A549 (cell line): ENCODE measurements around the gene SRF. TPM values are rescaled to one million over a fixed set of nuclear protein-coding genes. Genes with fewer than 3 reads are reported as not detected.

Experiments
- ATAC-seq, 2 experiments: fragments of 200-7000 bp in 1 of 2; fragments of >200 bp in 1 of 2; cut with Nextera tagmentation in 1 of 2; cut with Tn5 transposase in 1 of 2; 3 replicates each; pipeline versions ENCODE4 v1.8.0 to v1.9.1; 2018 to 2020; ENCODE audit warnings: mild to moderate bottlenecking in 1 of 2, moderate library complexity in 1 of 2
- CTCF ChIA-PET: fragments of 300-600 bp; sonication (Branson Sonifier 250); formaldehyde crosslinking; extraction: SDS; loops from one replicate; lab custom pipeline; 2021; ENCODE audit warnings: antibody characterized with exemption, inconsistent platforms; lab: Yijun Ruan, JAX
- POLR2A ChIA-PET: fragments of 350-600 bp; formaldehyde crosslinking; extraction: SDS; loops from one replicate; lab custom pipeline; 2021; ENCODE audit warnings: antibody characterized with exemption, inconsistent platforms; lab: Yijun Ruan, JAX
- DNase-seq, 2 experiments: peaks; one replicate each; pipeline versions ENCODE4 v3.0.0 to v3.0.0-alpha.2; 2011 to 2016; ENCODE audit warnings: low read depth in 1 of 2, low spot score in 1 of 2
- FAIRE-seq: peaks from 2 replicates; lab custom pipeline; 2011; peaks lifted over from hg19 to GRCh38; lab: Jason Lieb, UNC
- H3K27ac ChIP-seq, 2 experiments: fragments of >200 bp; sonication (Bioruptor Twin); formaldehyde crosslinking; 3 replicates each; pipeline ENCODE4 v1.5.1; 2016 to 2017
- H3K4me1 ChIP-seq: fragments of >200 bp; sonication (Bioruptor Twin); formaldehyde crosslinking; 3 replicates; pipeline ENCODE4 v1.6.1; 2016
- H3K4me2 ChIP-seq: fragments of >200 bp; sonication (Bioruptor Twin); formaldehyde crosslinking; 3 replicates; pipeline ENCODE4 v1.6.1; 2016
- H3K4me3 ChIP-seq: fragments of >200 bp; sonication (Bioruptor Twin); formaldehyde crosslinking; 3 replicates; pipeline ENCODE4 v1.5.1; 2016
- H3K9me3 ChIP-seq: fragments of >200 bp; sonication (Bioruptor Twin); formaldehyde crosslinking; 3 replicates; pipeline ENCODE4 v1.6.1; 2016
- CBX2 ChIP-seq: fragments of 200-600 bp; sonication (generic); IDR thresholded peaks from 2 replicates; pipeline ENCODE4 v1.6.1; 2016; ENCODE audit warnings: low read depth, mild to moderate bottlenecking, borderline replicate concordance
- CHD2 ChIP-seq: fragments of 150-350 bp; IDR thresholded peaks from 2 replicates; pipeline ENCODE4 v1.6.1; 2014; ENCODE audit warnings: low read length; ENCODE audit not compliant: partially characterized antibody
- EHF ChIP-seq: fragments of 250-450 bp; sonication (Bioruptor Pico); IDR thresholded peaks from 2 replicates; pipeline ENCODE4 v1.5.0; 2020; ENCODE audit warnings: mild to moderate bottlenecking
- FOSB ChIP-seq: fragments of 250-450 bp; sonication (Bioruptor Pico); IDR thresholded peaks from 2 replicates; pipeline ENCODE4 v1.5.0; 2020; ENCODE audit warnings: mild to moderate bottlenecking, moderate library complexity
- FOSL2 ChIP-seq, 2 experiments: fragments of 450-650 bp in 1 of 2; fragments of >200 bp in 1 of 2; sonication (Bioruptor Twin) in 1 of 2; formaldehyde crosslinking; IDR thresholded peaks; 2 replicates each; pipeline versions ENCODE4 v1.5.0 to v1.6.1; 2016 to 2020; ENCODE audit warnings: mild to moderate bottlenecking in 1 of 2, moderate library complexity in 1 of 2
- HDAC2 ChIP-seq: fragments of 200-600 bp; sonication (generic); IDR thresholded peaks from 2 replicates; pipeline ENCODE4 v1.6.1; 2016
- HES2 ChIP-seq: fragments of >200 bp; sonication (Bioruptor Twin); formaldehyde crosslinking; IDR thresholded peaks from 2 replicates; pipeline ENCODE4 v1.6.1; 2016
- HEYL ChIP-seq: fragments of 250-450 bp; sonication (Bioruptor Pico); IDR thresholded peaks from 2 replicates; pipeline ENCODE4 v1.8.0; 2021; ENCODE audit warnings: mild to moderate bottlenecking, moderate library complexity
- JUNB ChIP-seq: fragments of >200 bp; sonication (Bioruptor Twin); formaldehyde crosslinking; IDR thresholded peaks from 2 replicates; pipeline ENCODE4 v1.6.1; 2016
- MAFK ChIP-seq: fragments of 450-650 bp; IDR thresholded peaks from 2 replicates; pipeline ENCODE4 v1.6.1; 2014; ENCODE audit not compliant: partially characterized antibody
- MAX ChIP-seq: IDR thresholded peaks from 2 replicates; pipeline ENCODE4 v1.6.1; 2012
- MYC ChIP-seq: IDR thresholded peaks from 2 replicates; pipeline ENCODE4 v1.6.1; 2012; ENCODE audit warnings: mild to moderate bottlenecking, inconsistent platforms, low read length, improper control_type of control experiment, borderline replicate concordance
- PHF8 ChIP-seq: fragments of 200-600 bp; sonication (generic); IDR thresholded peaks from 2 replicates; pipeline ENCODE4 v1.6.1; 2016; ENCODE audit warnings: low read depth, mild to moderate bottlenecking, antibody characterized with exemption, moderate library complexity, borderline replicate concordance
- POLR2A ChIP-seq: IDR thresholded peaks from 2 replicates; pipeline ENCODE4 v1.6.1; 2012; ENCODE audit warnings: mild to moderate bottlenecking, low read length
- POLR2AphosphoS2 ChIP-seq: conservative IDR thresholded peaks from 2 replicates; pipeline ENCODE4 v1.6.1; 2012; ENCODE audit warnings: low read length, improper control_type of control experiment, inconsistent platforms
- RAD21 ChIP-seq, 2 experiments: fragments of >200 bp in 1 of 2; sonication (Bioruptor Twin) in 1 of 2; formaldehyde crosslinking in 1 of 2; IDR thresholded peaks in 1 of 2; conservative IDR thresholded peaks in 1 of 2; 2 replicates in 1 of 2; 3 replicates in 1 of 2; pipeline ENCODE4 v1.6.1; 2012 to 2018; ENCODE audit warnings: inconsistent platforms in 1 of 2
- RCOR1 ChIP-seq: fragments of 150-350 bp; IDR thresholded peaks from 2 replicates; pipeline ENCODE4 v1.6.1; 2014; ENCODE audit warnings: antibody characterized with exemption, low read length, low read depth
- REST ChIP-seq: fragments of 200-600 bp; sonication (generic); IDR thresholded peaks from 2 replicates; pipeline ENCODE4 v1.6.1; 2016; ENCODE audit warnings: antibody characterized with exemption, mild to moderate bottlenecking, moderate library complexity
- ZC3H11A ChIP-seq: fragments of 450-650 bp; IDR thresholded peaks from 2 replicates; pipeline ENCODE4 v1.6.1; 2014; ENCODE audit warnings: antibody characterized with exemption, mild to moderate bottlenecking
- ZNF302 ChIP-seq: fragments of 250-450 bp; sonication (Bioruptor Pico); IDR thresholded peaks from 2 replicates; pipeline ENCODE4 v1.9.0; 2021; ENCODE audit warnings: inconsistent platforms, mild to moderate bottlenecking, moderate library complexity
- ZSCAN20 ChIP-seq: fragments of 250-450 bp; sonication (Bioruptor Pico); IDR thresholded peaks from 2 replicates; pipeline ENCODE4 v1.8.0; 2022; ENCODE audit warnings: mild to moderate bottlenecking, moderate library complexity
- WGBS: methylation state at CpG from one replicate; pipeline ENCODE4 v1.1.6; 2017; ENCODE audit errors: missing lambda C conversion rate; 5-methylcytosine and 5-hydroxymethylcytosine counted together
- polyA plus RNA-seq, 4 experiments: library from polyadenylated mRNA; depleted of rRNA in 3 of 4; stranded (reverse); fragments of >200 nt; fragmentation: RNase III in 1 of 4; extraction: RNeasy Plus Mini Kit Qiagen cat#74134 plus additional on column Dnase treatment in 1 of 4; gene quantifications; 2 replicates in 3 of 4; 3 replicates in 1 of 4; pipeline ENCODE4 v1.2.3, GENCODE V29; 2011 to 2017
- TF ChIP-seq, protein P1 (sequence below): fragments of 450-650 bp; IDR thresholded peaks from 2 replicates; pipeline ENCODE4 v1.6.1; 2014; ENCODE audit warnings: antibody characterized with exemption
- TF ChIP-seq, protein P2 (sequence below): fragments of >200 bp; sonication (Bioruptor Twin); formaldehyde crosslinking; IDR thresholded peaks from 3 replicates; pipeline ENCODE4 v1.6.1; 2016

Gene SRF
- polyA plus RNA-seq, 2 of the 4 experiments (the other 2 are of a cell fraction), result 14.0 to 16.7 TPM

DNA sequence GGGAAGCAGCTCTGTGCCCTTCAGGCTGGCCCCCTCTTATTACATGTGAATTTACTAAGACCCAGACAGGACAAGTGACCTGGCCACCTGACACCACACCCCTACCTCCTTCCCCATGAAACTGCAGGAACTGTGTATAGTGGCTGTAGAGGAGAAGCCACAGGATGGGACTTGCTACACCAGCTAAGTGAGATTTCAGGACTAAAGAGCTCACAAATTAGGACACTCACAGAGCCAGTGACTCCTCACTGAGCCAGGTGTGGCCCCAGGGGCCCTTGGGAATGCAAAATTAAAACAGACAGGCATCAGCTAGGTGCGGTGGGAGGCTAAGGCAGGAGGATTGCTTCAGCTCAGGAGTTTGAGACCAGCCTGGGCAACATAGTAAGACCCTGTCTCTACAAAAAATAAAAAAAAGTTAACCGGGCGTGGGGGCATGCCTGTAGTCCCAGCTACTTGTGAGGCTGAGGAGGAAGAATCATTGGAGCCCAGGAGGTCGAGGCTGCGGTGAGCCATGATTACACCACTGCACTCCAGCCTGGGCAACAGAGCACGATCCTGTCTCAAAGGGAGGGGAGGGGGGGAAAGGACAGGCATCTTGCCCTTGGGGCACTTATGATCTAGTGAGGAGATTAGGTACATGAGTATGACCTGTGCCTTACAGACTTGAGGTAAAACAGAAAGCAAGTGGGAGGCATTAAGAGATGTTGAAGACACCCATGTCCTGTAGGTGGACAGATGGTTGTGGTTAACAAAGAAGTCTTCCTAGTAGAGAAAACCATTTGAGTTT lies 23.2 kb upstream of the SRF start (continued):
- TF ChIP-seq MAX (no peak), HEYL (CRISPR knock-in tag) (no peak), CBX2 (no peak), RCOR1 (no peak), ZNF302 (CRISPR knock-in tag) (no peak)

DNA sequence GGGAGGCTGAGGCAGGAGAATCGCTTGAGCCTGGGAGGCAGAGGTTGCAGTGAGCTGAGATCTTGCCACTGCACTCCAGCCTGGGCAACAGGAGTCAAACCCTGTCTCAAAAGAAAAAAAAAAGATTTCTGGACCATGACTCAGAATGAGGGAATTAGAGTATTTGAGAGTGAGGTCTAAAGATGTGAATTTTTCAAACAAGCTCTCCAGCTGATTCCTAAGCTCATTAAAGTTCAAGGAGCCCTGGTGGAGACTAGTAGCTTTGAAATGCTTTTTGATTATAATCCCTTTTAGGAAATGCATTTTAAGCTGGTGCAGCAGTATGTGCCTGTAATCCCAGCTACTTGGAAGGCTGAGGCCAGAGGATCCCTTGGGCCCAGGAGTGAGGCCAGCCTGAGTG lies 21.8 kb upstream of the SRF start:
- ChIA-PET POLR2A (interaction anchor here (1.2 kb wide), 1 partner anchor 23 kb away, joined by 3 read pairs; no protein-coding TSS in a partner anchor), CTCF (interaction anchor here (0.6 kb wide), 2 partner anchors 9 to 21 kb away, joined by 3 read pairs; no protein-coding TSS in a partner anchor)
- Histone ChIP-seq H3K27ac (no peak overlapping the region), H3K9me3 (no peaks in the 10 kb centered on the region), H3K4me3 (no peak overlapping the region), H3K4me1 (peaks cover 4% of the 10 kb centered on the region; the same call in 1 of the 3 replicates), H3K4me2 (no peak overlapping the region)
- FAIRE-seq (no peak), ATAC-seq (no peak), DNase-seq (no peak)
- TF ChIP-seq ZC3H11A (no peak), PHF8 (no peak), FOSL2 (IDR thresholded peaks at IDR 0.05) (no peak), FOSL2 (CRISPR knock-in tag; IDR thresholded peaks at IDR 0.05) (no peak), HDAC2 (no peak), CHD2 (no peak), RAD21 (conservative IDR thresholded peaks at IDR 0.05 in 1 of 2, IDR thresholded peaks at IDR 0.05 in 1 of 2) (no peak), MAFK (no peak), POLR2AphosphoS2 (no peak), MYC (no peak), JUNB (no peak), POLR2A (no peak), HES2 (no peak), ZSCAN20 (CRISPR knock-in tag) (no peak), FOSB (CRISPR knock-in tag) (no peak), EHF (no peak), REST (no peak)
- TF ChIP-seq, protein P1, sequence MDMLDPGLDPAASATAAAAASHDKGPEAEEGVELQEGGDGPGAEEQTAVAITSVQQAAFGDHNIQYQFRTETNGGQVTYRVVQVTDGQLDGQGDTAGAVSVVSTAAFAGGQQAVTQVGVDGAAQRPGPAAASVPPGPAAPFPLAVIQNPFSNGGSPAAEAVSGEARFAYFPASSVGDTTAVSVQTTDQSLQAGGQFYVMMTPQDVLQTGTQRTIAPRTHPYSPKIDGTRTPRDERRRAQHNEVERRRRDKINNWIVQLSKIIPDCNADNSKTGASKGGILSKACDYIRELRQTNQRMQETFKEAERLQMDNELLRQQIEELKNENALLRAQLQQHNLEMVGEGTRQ, result no peak
- TF ChIP-seq, protein P2, sequence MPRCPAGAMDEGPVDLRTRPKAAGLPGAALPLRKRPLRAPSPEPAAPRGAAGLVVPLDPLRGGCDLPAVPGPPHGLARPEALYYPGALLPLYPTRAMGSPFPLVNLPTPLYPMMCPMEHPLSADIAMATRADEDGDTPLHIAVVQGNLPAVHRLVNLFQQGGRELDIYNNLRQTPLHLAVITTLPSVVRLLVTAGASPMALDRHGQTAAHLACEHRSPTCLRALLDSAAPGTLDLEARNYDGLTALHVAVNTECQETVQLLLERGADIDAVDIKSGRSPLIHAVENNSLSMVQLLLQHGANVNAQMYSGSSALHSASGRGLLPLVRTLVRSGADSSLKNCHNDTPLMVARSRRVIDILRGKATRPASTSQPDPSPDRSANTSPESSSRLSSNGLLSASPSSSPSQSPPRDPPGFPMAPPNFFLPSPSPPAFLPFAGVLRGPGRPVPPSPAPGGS, result no peak
- 100% methylated on average over 1 of the region's 1 CpG for WGBS
